GM19193 (cell line): ENCODE data around the gene ZNF100.

ENCODE experiments used
- POLR2A ChIP-seq: IDR thresholded peaks from 4 replicates; pipeline ENCODE4 v1.6.1; 2011; ENCODE audit not compliant: insufficient read depth, insufficient read length; ENCODE audit errors: extremely low read depth

Gene ZNF100

DNA sequence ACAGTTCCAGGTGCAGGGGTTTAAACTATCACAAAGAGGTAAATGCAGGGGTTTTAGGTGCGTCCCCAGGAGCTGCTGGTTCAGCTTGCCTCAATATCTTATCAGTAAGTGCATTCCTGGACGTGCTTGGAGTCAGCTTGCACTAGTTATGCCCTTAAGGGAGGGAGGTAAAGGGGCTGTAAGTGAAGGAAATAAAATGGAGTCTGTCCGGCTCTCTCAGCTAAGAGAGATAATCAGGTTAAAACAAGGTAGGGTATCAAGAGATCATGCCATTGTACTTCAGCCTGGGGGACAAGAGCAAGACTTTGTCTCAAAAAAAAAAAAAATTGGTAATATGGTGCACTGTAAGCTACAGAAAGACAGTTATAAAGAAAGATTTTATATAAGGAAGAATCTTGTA is 69.7 kb downstream of the ZNF100 start:
- TF ChIP-seq POLR2A, result no peak

DNA sequence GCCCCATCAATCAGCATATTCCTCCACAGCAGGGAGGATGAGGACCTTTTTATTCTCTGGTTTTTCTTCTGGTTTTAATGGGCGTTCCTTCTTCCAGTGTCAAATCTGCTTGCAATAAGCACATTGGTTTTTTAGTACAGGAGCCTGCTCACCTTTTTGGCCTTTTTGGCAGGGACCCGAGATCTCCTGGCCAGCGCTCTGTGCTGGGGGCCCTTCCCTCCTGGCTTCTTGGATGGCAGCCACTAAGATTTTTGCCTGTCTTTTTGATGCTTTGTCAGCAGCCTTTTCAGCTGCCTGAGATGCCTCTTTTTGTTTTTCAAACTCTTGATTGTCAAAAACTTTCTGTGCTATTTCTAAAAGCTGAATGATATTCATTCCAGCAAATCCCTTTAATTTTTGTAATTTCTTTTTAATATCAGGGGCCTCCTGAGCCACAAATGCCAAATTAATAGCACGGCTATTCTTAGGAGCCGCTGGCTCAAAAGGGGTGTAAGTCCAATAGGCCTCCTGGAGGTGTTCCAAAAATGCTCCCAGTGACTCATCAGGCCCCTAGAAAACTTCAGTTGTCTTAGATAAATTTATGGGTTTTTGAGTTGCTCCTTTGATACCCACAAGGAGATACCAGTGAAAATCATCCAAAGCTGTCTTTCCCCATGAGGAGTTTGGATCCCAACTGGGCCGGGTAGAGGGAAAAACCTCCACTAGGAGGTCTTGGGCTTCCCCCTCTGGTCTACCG is 73.0 kb downstream of the ZNF100 start:
- no peak for TF ChIP-seq POLR2A

DNA sequence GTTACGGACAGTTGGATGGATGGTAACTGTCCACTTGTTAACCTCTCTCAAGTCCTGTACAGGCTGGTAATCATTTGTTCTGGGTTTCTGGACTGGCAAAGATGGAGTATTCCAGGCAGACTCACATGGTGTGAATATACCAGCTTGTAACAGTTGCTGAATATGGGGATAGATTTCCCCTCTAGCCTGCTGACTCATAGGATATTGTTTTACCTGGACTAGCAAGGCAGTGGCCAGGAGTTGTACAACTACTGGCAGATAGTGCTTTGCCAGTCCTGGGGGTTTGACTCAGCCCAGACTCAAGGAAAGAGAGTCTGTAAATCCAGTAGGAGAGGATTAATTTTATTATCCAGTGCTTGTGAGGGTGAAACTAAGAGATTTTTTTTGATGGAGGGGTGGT is 74.0 kb downstream of the ZNF100 start:
- no peak for TF ChIP-seq POLR2A

DNA sequence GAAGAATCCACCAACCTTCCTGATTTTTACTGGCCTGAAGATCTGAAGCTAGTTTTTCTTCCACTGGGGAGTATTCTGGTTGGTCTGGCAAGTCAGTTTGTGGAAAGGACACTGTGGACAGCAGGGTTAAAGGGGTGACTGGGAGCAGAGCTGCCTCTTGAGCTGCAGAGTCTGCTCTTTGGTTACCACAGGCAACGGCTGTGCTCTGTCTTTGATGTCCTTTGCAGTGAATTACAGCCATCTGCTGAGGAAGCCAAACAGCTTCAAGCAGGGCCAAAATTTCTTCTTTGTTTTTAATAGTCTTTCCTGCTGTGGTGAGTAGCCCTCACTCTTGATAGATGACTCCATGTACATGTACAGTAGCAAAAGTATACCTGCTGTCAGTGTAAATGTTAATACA is 75.7 kb downstream of the ZNF100 start:
- TF ChIP-seq POLR2A, result no peak

DNA sequence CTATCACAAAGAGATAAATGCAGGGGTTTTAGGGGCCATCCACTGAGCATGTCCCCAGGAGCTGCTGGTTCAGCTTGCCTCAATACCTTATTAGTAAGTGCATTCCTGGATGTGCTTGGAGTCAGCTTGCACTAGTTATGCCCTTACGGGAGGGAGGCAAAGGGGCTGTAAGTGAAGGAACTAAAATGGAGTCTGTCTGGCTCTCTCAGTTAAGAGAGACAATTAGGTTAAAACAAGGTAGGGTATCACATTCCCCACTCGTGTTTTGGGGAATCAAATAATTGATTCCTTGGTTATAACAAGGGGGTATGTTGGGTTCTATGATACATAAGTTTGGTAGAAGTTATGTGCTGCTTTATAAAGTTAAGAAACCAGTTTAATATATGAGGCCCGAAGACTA is 78.9 kb downstream of the ZNF100 start:
- TF ChIP-seq POLR2A, result no peak

DNA sequence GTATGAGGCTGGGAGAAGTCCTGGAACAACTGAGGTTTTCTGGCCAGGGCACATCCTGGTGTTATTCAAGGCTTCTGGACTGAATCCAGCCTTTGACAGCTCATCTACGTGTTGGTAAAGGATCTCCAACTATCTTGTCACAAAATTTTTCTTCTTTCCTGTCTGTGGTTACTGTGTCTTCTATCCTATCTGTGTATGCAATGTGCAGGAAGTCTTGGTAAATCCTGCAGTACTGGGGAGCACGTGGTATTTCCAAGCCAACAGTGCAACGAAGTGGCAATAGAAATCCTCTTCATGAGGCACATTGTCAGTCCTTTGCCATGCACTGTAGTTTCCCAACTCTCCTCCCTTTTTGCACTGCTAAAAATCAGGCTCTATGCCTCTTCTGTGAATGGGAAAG is 86.7 kb downstream of the ZNF100 start:
- no peak for TF ChIP-seq POLR2A

DNA sequence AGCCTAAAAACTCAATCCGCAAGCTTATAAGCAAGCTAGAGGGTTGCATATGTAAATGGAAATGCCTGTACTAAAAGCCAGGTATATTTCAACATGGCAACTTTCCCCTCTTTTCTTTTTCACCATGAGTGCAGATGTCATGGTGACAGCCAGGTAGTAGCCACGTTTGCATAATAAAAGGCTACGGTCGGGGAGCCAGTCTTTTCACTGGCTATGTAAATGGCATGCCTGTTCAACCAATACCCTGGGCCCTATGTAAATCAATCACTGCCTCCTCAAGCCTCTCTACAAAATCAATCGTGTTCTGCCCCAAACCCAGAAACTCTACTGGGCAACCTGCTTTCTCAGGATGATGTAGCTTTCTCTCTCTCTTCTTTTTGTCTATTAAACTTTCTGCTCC is 87.4 kb downstream of the ZNF100 start:
- TF ChIP-seq POLR2A, result no peak

DNA sequence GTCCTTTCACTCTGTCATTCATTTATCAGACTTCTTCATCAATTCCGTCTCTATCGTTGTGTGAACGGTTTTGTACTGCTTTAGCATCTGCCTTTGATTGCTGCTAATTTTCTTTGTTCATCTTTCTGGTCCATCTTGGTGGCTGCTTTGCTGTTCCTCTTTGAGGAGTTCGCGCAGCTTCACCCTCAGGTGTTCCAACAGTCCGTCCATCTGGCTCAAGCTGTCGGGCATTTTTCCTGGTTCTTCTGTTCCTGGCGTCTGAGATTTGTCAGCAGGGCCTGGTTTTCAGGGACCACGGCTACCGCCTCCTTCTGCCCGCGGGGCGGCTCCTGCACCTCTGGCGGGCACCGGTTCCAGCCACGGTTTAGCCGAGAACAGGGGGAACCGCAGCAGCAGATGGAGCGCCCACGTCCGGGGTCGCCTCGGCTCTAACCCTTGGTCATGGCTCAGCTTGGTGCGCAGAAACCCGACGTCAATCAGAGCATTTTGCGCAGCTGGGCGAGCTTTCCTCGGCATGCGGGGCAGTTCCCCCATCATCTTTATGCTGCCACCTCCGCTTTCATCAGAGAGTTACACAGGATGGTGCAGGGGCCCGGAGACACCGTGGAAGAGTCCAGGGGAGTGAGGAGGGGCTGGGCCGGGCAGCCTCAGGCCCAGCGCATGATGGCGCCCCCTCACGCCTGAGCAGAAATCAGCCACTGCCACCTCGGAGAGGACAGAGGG is 89.5 kb downstream of the ZNF100 start:
- TF ChIP-seq POLR2A, result no peak

DNA sequence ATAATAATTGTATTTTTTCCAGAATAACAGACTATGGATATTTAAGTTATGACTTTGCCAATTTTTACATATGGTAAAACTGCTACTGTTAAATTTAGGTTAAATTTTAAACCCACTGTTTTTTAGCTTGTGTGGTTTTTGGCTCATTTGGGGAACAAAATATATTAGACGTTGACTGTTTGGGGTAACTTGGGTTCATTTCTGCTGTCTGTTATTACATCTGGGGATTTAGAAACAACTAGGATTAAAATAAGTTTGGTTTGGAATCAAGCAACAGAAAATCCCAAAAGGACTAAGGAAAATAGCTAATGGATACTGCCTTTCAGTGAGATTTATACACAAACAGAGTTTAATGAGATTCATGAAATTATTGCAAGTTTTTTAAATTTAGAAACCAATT is 92.9 kb downstream of the ZNF100 start:
- no peak for TF ChIP-seq POLR2A
